Body of pancreas (tissue), 4 donors: ENCODE results near the gene TLN1.

Source experiments
- CTCF ChIP-seq, 7 experiments: fragments of 450-650 bp in 4 of 7; fragments of 200-600 bp in 3 of 7; sonication (generic) in 3 of 7; IDR thresholded peaks; one replicate each; pipeline ENCODE4 v1.5.1; 2016 to 2019; ENCODE audit warnings: antibody characterized with exemption in 7 of 7
- POLR2A ChIP-seq, 3 donors: fragments of 450-650 bp; IDR thresholded peaks; one replicate each; pipeline ENCODE4 v1.6.1; 2016; ENCODE audit warnings: antibody characterized with exemption in 3 of 3, mild to moderate bottlenecking in 2 of 3

DNA sequence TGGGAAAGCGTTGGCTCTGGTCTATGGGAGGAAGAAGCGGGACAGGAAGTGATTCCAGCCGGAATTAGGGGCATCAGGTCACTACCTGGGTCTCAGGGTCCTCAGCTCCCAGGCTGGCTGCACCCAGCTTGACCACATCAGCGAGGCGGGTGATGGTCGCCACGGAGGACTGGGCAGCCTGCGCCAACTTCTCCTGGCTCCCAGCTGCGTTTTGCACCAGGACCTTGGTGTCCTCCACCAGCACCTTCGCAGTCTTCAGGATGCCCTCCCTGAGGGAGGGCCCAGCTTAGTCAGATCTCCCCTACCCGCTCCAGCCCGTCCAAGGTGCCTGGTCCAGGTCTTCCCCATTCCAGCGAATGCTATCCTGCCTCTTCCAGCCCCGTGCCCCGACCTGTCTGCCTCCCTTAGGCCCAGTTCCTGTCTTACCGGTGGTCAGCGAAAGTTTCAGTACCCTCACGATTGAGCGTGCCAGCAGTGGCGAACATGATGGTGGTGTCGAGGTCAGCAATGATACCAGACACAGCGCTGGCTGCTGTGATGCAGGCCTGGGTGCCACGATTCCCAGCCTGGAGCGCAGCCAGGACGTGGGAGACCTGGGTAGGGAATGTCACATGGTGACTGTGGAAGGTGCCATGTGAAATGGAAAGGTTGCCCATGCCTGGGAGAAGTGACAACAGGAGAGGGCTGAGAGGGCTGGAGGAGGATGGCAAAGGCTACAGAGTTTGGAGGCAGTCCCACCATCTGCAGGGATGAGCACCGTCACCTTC, 27.9 kb downstream of the TLN1 start:
- no peak for TF ChIP-seq CTCF (IDR thresholded peaks at IDR 0.05)
- TF ChIP-seq POLR2A (IDR thresholded peaks at IDR 0.05): no peak
